ENCODE measurements around the gene LRRC3.

The LRRC3 gene

DNA sequence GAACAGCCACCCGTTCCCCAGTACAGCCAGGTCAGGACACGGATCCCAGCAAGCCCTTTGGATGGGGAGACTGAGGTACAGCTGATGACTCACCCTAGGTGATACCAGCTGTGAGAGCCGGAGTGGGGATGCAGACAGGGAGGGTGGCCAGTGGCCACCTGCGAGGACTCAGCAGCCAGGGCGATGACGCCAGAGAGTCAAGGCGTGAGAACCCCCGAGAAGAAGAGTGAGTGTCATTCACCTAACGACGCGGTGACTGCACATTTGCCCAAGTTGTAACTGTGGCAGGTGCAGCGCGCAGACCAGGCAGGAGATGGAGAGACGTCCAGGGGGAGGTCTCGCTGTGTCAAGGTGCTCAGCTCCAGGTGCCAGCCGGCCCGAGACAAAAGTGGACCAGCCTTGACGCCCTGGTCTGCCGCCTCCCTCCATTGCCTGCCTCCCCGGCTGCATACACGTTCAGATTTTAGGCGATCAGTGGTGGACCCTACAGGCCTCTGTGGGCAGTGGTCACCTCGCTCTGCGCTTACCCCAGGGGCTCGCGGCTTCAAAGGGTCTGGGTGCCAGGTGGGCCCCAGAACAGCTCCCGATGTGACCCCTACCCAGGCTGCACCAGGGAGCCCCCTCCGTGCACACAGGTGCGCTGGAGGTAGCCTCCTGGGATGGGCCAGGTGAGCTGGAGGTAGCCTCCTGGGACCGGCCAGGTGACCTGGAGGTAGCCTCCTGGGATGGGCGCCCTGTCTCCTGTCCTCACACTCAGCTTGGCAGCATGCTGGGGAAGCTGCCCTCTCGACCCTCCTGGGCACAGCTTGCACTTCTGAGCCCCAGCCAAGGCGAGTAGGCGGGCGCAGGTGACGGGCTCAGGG is 11.9 kb downstream of the LRRC3 start:
- Histone ChIP-seq H3K27ac (ENCODE audit: low read depth, low read length) (no peak overlapping the region), H3K36me3 (ENCODE audit: control insufficient read depth in 1 of 2, insufficient read depth in 2 of 2, low read length in 2 of 2) (no peaks in the 10 kb centered on the region), H3K9ac (ENCODE audit: low read depth in 1 of 2, low read length in 2 of 2) (no peak overlapping the region), H3K27me3 (ENCODE audit: control insufficient read depth in 1 of 2, insufficient read depth in 2 of 2, low read length in 2 of 2) (no peaks in the 10 kb centered on the region), H3K4me1 (ENCODE audit: control insufficient read depth in 1 of 2, insufficient read depth in 2 of 2, low read length in 2 of 2) (no peaks in the 10 kb centered on the region), H3K4me3 (ENCODE audit: low read depth in 1 of 2, low read length in 2 of 2) (no peak overlapping the region), H3K9me3 (ENCODE audit: control insufficient read depth in 1 of 2, low read length in 2 of 2) (no peaks in the 10 kb centered on the region)

DNA sequence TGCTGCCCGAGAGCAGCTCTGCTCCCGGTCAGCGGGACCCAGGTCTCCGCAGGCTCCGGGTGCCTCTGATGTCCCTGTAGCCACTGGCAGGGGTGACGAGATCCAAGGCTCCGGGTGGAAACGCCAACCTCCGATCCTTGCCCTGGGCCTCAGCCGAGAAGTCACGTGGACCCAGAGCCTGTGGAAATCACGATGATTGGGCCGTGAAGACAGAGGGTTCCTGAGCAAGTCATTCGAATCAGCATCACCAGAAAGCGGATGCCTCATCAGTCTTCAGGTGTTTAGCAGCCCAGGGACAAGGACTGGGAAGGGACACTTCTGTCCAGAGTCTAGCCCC is 12.5 kb downstream of the LRRC3 start:
- Histone ChIP-seq H3K27ac (ENCODE audit: low read depth, low read length) (no peak overlapping the region), H3K9ac (ENCODE audit: low read depth in 1 of 2, low read length in 2 of 2) (no peak overlapping the region), H3K4me1 (ENCODE audit: control insufficient read depth in 1 of 2, insufficient read depth in 2 of 2, low read length in 2 of 2) (no peaks in the 10 kb centered on the region), H3K4me3 (ENCODE audit: low read depth in 1 of 2, low read length in 2 of 2) (no peak overlapping the region), H3K27me3 (ENCODE audit: control insufficient read depth in 1 of 2, insufficient read depth in 2 of 2, low read length in 2 of 2) (no peaks in the 10 kb centered on the region), H3K9me3 (ENCODE audit: control insufficient read depth in 1 of 2, low read length in 2 of 2) (no peaks in the 10 kb centered on the region), H3K36me3 (ENCODE audit: control insufficient read depth in 1 of 2, insufficient read depth in 2 of 2, low read length in 2 of 2) (no peaks in the 10 kb centered on the region)

DNA sequence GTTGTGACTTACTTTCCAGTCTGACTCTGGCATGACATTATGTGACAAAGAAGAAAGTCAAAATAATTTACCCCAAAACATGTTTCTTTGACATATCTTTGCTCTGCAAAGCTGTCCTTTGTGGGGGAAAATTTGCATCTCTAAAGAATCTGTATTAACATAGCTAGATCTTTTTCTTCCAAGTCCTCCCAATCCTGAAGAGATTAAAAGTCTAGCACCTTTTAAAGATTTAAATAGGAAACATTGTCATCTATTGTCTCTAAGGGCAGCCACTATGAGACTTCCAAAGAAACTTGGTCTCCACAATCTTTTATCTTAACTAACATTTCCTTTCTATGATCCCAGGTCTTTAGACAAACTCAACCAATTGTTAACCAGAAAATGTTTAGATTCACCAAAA is 16.0 kb downstream of the LRRC3 start:
- Histone ChIP-seq H3K9me3 (ENCODE audit: control insufficient read depth in 1 of 2, low read length in 2 of 2) (no peaks in the 10 kb centered on the region), H3K4me1 (ENCODE audit: control insufficient read depth in 1 of 2, insufficient read depth in 2 of 2, low read length in 2 of 2) (no peaks in the 10 kb centered on the region), H3K36me3 (ENCODE audit: control insufficient read depth in 1 of 2, insufficient read depth in 2 of 2, low read length in 2 of 2) (no peaks in the 10 kb centered on the region), H3K27ac (ENCODE audit: low read depth, low read length) (no peak overlapping the region), H3K27me3 (ENCODE audit: control insufficient read depth in 1 of 2, insufficient read depth in 2 of 2, low read length in 2 of 2) (peaks cover 0 to 3% of the 10 kb centered on the region in 2 donors), H3K9ac (ENCODE audit: low read depth in 1 of 2, low read length in 2 of 2) (no peak overlapping the region), H3K4me3 (ENCODE audit: low read depth in 1 of 2, low read length in 2 of 2) (no peak overlapping the region)

DNA sequence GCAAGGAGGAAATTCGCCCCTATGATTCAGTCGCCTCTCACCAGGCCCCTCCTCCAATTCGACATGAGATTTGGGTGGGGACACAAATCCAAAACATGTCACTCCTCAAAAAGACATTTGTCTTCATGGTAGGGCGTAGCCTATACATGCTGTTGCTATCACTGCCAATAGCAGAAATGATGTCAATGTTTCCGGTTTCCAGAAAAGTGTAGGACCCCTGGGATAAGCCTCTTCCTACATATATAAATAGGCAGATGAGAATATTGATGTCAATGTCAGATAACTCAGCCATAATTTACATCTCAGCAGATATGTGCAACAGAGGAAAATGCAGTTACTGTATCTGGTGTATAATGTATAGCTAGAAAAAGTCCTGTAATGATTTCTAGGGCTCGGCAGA is 16.7 kb downstream of the LRRC3 start:
- H3K9ac ChIP-seq (ENCODE audit: low read depth in 1 of 2, low read length in 2 of 2): no peak overlapping the region
- H3K27ac ChIP-seq (ENCODE audit: low read depth, low read length): no peak overlapping the region
- no peaks in the 10 kb centered on the region for H3K36me3 ChIP-seq (ENCODE audit: control insufficient read depth in 1 of 2, insufficient read depth in 2 of 2, low read length in 2 of 2)
- no peaks in the 10 kb centered on the region for H3K4me1 ChIP-seq (ENCODE audit: control insufficient read depth in 1 of 2, insufficient read depth in 2 of 2, low read length in 2 of 2)
- H3K4me3 ChIP-seq (ENCODE audit: low read depth in 1 of 2, low read length in 2 of 2): no peak overlapping the region
- peaks cover 0 to 3% of the 10 kb centered on the region in 2 donors for H3K27me3 ChIP-seq (ENCODE audit: control insufficient read depth in 1 of 2, insufficient read depth in 2 of 2, low read length in 2 of 2)
- H3K9me3 ChIP-seq (ENCODE audit: control insufficient read depth in 1 of 2, low read length in 2 of 2): no peaks in the 10 kb centered on the region

DNA sequence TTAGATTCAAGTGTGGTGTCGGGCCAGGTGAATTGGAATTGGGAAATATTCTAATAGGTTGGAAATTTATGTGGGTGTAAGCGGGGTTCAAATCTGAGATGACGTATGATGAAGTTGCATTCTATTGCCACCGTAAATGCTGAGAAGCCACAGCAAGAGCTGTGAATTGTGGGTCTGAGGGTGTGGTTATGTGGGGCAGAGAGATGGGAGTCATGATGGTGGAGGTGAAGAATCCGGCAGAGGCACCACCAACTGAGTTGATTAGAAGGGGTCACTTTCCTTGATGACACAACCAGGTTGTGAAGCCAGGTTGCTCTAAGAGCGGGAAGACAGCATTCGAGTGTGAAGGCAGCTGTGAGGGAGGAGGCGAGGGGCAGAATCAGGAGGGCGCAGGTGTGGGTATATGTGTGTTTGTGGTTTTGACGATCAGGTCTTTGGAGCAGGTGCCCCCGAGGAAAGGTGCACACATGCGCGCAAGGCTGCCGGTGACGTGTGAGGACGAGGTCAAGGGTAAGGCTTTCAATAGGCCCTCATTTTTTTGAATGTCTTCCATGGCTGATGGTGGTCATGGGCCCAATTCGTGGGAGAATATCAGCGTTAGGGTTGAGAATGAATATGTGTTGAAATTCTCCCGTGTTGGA is 18.7 kb downstream of the LRRC3 start:
- H3K27me3 ChIP-seq (ENCODE audit: control insufficient read depth in 1 of 2, insufficient read depth in 2 of 2, low read length in 2 of 2): peaks cover 0 to 3% of the 10 kb centered on the region in 2 donors
- H3K4me3 ChIP-seq (ENCODE audit: low read depth in 1 of 2, low read length in 2 of 2): no peak overlapping the region
- no peak overlapping the region for H3K9ac ChIP-seq (ENCODE audit: low read depth in 1 of 2, low read length in 2 of 2)
- no peak overlapping the region for H3K27ac ChIP-seq (ENCODE audit: low read depth, low read length)
- no peaks in the 10 kb centered on the region for H3K9me3 ChIP-seq (ENCODE audit: control insufficient read depth in 1 of 2, low read length in 2 of 2)
- H3K36me3 ChIP-seq (ENCODE audit: control insufficient read depth in 1 of 2, insufficient read depth in 2 of 2, low read length in 2 of 2): no peaks in the 10 kb centered on the region
- peaks cover 5 to 12% of the 10 kb centered on the region in 2 donors for H3K4me1 ChIP-seq (ENCODE audit: control insufficient read depth in 1 of 2, insufficient read depth in 2 of 2, low read length in 2 of 2)

DNA sequence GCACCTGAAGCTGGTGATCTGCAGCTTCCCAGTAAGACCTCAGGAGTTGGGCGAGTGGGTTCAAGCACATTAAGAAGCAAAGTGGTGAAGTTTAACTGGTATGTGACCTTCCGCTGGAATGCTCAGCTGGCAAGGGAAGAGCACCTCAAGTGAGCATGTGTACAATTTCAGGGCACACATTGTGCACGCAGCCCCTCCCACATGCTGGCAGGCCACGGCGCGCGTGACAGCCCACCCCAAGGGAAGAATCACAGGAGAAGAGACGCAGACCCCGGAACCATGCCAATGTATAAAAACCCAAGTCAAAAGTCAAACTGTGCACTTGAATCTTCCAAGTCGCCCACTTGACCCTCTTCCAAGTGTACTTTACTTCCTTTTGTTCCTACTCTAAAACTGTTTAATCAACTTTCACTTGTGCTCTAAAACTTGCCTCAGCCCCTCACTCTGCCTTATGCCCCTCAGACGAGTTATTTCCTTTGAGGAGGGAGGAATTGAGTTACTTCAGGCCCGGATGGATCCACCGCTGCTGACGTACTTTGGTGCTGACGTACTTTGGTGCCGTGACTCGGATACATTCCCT is 20.0 kb downstream of the LRRC3 start:
- Histone ChIP-seq H3K9me3 (ENCODE audit: control insufficient read depth in 1 of 2, low read length in 2 of 2) (no peaks in the 10 kb centered on the region), H3K36me3 (ENCODE audit: control insufficient read depth in 1 of 2, insufficient read depth in 2 of 2, low read length in 2 of 2) (no peaks in the 10 kb centered on the region), H3K27me3 (ENCODE audit: control insufficient read depth in 1 of 2, insufficient read depth in 2 of 2, low read length in 2 of 2) (peaks cover 0 to 3% of the 10 kb centered on the region in 2 donors), H3K4me1 (ENCODE audit: control insufficient read depth in 1 of 2, insufficient read depth in 2 of 2, low read length in 2 of 2) (peaks cover 5 to 12% of the 10 kb centered on the region in 2 donors), H3K27ac (ENCODE audit: low read depth, low read length) (no peak overlapping the region), H3K9ac (ENCODE audit: low read depth in 1 of 2, low read length in 2 of 2) (no peak overlapping the region), H3K4me3 (ENCODE audit: low read depth in 1 of 2, low read length in 2 of 2) (no peak overlapping the region)

DNA sequence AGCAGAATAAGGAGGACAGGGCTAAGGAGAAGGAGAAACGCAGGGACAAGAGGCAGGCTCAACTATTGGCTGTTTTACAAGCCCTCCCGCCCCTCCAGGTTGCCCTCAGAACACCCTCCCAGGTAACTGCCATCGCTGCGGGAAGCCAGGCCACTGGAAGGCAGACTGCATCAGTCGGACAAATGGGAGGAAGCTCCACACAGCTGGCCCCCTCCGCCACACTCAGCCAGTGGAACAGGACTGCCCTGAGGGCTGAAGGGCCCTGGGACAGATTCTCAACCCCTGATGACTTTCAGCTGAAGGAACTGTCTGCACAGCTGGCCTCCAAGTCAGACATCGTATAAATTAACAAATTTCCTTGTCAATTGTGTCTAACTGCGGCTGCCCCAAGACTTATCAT is 21.8 kb downstream of the LRRC3 start:
- Histone ChIP-seq H3K27me3 (ENCODE audit: control insufficient read depth in 1 of 2, insufficient read depth in 2 of 2, low read length in 2 of 2) (peaks cover 0 to 3% of the 10 kb centered on the region in 2 donors), H3K9me3 (ENCODE audit: control insufficient read depth in 1 of 2, low read length in 2 of 2) (no peaks in the 10 kb centered on the region), H3K4me3 (ENCODE audit: low read depth in 1 of 2, low read length in 2 of 2) (no peak overlapping the region), H3K36me3 (ENCODE audit: control insufficient read depth in 1 of 2, insufficient read depth in 2 of 2, low read length in 2 of 2) (no peaks in the 10 kb centered on the region), H3K27ac (ENCODE audit: low read depth, low read length) (no peak overlapping the region), H3K4me1 (ENCODE audit: control insufficient read depth in 1 of 2, insufficient read depth in 2 of 2, low read length in 2 of 2) (peaks cover 5 to 12% of the 10 kb centered on the region in 2 donors), H3K9ac (ENCODE audit: low read depth in 1 of 2, low read length in 2 of 2) (no peak overlapping the region)

DNA sequence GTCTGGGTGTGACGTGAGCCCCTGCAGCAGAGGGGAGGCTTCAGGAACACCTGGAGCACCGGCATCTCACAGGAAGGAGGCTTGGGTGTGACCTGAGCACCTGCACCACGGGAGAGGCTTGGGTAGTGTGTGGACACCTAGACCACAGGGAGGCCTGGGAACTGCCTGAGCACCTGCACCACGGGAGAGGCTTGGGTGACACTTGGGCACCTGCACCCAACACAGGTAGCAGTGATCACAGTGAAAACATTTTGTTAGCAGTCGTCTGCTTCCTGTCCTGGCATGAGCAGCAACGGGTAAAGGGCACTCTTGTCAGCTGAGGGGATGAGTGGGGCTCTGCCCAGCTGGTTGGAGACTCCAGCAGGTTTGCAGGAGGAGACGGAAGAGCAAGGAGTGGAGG is 22.4 kb downstream of the LRRC3 start:
- H3K4me3 ChIP-seq (ENCODE audit: low read depth in 1 of 2, low read length in 2 of 2): no peak overlapping the region
- no peak overlapping the region for H3K9ac ChIP-seq (ENCODE audit: low read depth in 1 of 2, low read length in 2 of 2)
- no peak overlapping the region for H3K27ac ChIP-seq (ENCODE audit: low read depth, low read length)
- H3K9me3 ChIP-seq (ENCODE audit: control insufficient read depth in 1 of 2, low read length in 2 of 2): no peaks in the 10 kb centered on the region
- H3K27me3 ChIP-seq (ENCODE audit: control insufficient read depth in 1 of 2, insufficient read depth in 2 of 2, low read length in 2 of 2): peaks cover 0 to 3% of the 10 kb centered on the region in 2 donors
- peaks cover 5 to 16% of the 10 kb centered on the region in 2 donors for H3K4me1 ChIP-seq (ENCODE audit: control insufficient read depth in 1 of 2, insufficient read depth in 2 of 2, low read length in 2 of 2)
- H3K36me3 ChIP-seq (ENCODE audit: control insufficient read depth in 1 of 2, insufficient read depth in 2 of 2, low read length in 2 of 2): no peaks in the 10 kb centered on the region

DNA sequence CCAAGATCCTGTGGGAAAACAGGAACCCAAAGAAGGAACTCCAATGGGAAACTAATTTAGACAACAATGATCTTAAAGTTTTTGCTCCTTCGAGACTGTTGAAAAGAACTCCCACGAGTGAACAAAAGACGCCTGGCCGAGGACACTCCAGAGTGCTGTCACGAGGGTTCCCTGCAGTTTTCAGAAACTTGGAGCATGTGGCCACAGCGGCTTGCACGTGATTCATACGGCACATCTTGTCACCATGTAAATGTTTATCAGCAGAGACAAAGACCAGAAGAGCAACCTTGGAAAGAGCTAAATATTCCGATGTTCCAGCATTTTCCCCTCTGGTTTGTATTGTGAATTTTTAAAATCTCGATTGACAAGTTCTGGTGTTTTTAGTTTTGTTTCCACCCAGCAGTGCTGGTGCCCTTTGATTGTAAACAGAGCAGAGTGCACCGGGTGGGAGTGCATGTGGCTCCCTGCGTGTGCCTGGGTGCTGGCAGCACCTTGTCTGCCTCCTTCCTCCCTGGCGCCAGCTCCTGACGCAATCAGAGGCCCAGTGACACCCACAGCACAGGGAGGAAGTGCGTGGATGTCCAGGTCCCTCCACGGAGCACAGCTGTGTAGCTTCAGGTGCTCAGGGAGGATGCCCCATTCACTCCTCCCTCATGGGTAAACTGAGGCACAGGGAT is 23.0 kb downstream of the LRRC3 start:
- Histone ChIP-seq H3K36me3 (ENCODE audit: control insufficient read depth in 1 of 2, insufficient read depth in 2 of 2, low read length in 2 of 2) (no peaks in the 10 kb centered on the region), H3K9ac (ENCODE audit: low read depth in 1 of 2, low read length in 2 of 2) (no peak overlapping the region), H3K9me3 (ENCODE audit: control insufficient read depth in 1 of 2, low read length in 2 of 2) (no peaks in the 10 kb centered on the region), H3K4me1 (ENCODE audit: control insufficient read depth in 1 of 2, insufficient read depth in 2 of 2, low read length in 2 of 2) (peaks cover 5 to 16% of the 10 kb centered on the region in 2 donors), H3K27ac (ENCODE audit: low read depth, low read length) (no peak overlapping the region), H3K27me3 (ENCODE audit: control insufficient read depth in 1 of 2, insufficient read depth in 2 of 2, low read length in 2 of 2) (peaks cover 0 to 8% of the 10 kb centered on the region in 2 donors), H3K4me3 (ENCODE audit: low read depth in 1 of 2, low read length in 2 of 2) (no peak overlapping the region)

DNA sequence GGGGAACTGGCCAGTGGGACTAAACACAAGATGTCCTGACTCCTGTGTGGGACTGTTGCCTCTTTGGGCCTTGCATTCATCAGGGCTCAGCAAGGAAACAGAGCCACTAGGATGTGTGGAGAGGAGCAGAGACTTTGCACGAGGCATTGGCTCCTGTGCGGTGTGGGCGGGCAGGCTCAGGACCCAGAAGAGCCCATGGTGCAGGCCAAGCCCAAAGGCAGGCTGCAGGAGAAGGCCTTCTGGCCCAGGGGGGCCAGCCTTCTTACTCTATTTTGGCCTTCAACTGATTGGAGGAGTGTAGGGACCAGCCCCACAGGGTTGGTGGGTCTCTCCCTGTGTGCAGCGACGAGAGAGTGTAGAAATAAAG is 23.5 kb downstream of the LRRC3 start:
- Histone ChIP-seq H3K9ac (ENCODE audit: low read depth in 1 of 2, low read length in 2 of 2) (no peak overlapping the region), H3K4me1 (ENCODE audit: control insufficient read depth in 1 of 2, insufficient read depth in 2 of 2, low read length in 2 of 2) (peaks cover 5 to 16% of the 10 kb centered on the region in 2 donors), H3K36me3 (ENCODE audit: control insufficient read depth in 1 of 2, insufficient read depth in 2 of 2, low read length in 2 of 2) (no peaks in the 10 kb centered on the region), H3K27ac (ENCODE audit: low read depth, low read length) (no peak overlapping the region), H3K4me3 (ENCODE audit: low read depth in 1 of 2, low read length in 2 of 2) (no peak overlapping the region), H3K27me3 (ENCODE audit: control insufficient read depth in 1 of 2, insufficient read depth in 2 of 2, low read length in 2 of 2) (peaks cover under 1 to 10% of the 10 kb centered on the region in 2 donors), H3K9me3 (ENCODE audit: control insufficient read depth in 1 of 2, low read length in 2 of 2) (no peaks in the 10 kb centered on the region)

Measured in duodenal mucosa (tissue), 2 donors.